Stomach (tissue), 4 donors: ENCODE results near the gene TBC1D1.

ENCODE experiments used
- CTCF ChIP-seq, 7 experiments: fragments of 450-650 bp in 4 of 7; fragments of 200-600 bp in 3 of 7; sonication (generic) in 3 of 7; IDR thresholded peaks; one replicate each; pipeline ENCODE4 v1.5.1; 2016 to 2019; ENCODE audit warnings: antibody characterized with exemption in 7 of 7, control low read depth in 2 of 7, mild to moderate bottlenecking in 1 of 7
- EP300 ChIP-seq: sonication (generic); formaldehyde crosslinking; IDR thresholded peaks from one replicate; pipeline ENCODE4 v1.6.1; 2017; ENCODE audit warnings: antibody characterized with exemption
- POLR2A ChIP-seq, 4 donors: fragments of 450-650 bp; IDR thresholded peaks; one replicate each; pipeline ENCODE4 v1.6.1; 2016; ENCODE audit warnings: antibody characterized with exemption in 4 of 4, control low read depth in 2 of 4, mild to moderate bottlenecking in 1 of 4, moderate library complexity in 1 of 4
- POLR2AphosphoS5 ChIP-seq, 3 donors: sonication (generic); formaldehyde crosslinking; IDR thresholded peaks; one replicate each; pipeline ENCODE4 v1.6.1; 2016; ENCODE audit warnings: antibody characterized with exemption in 3 of 3

GRCh38 chr4:37976507-37976906 lies 85.6 kb downstream of the TBC1D1 start:
- TF ChIP-seq POLR2AphosphoS5 (IDR thresholded peaks at IDR 0.05) (no peak), CTCF (IDR thresholded peaks at IDR 0.05) (no peak), POLR2A (IDR thresholded peaks at IDR 0.05) (no peak), EP300 (no peak)
